HEK293 (cell line): ENCODE results near the gene FAM81A.
A peak's percentile ranks its signal among the peaks of the same experiment; 100 is the strongest.

Source experiments
- CTCF ChIA-PET: fragments of 350-600 bp; formaldehyde crosslinking; extraction: SDS; loops from one replicate; lab custom pipeline; 2021; ENCODE audit warnings: antibody characterized with exemption; lab: Yijun Ruan, JAX
- POLR2A ChIA-PET: fragments of 300-600 bp; formaldehyde crosslinking; extraction: SDS; loops from one replicate; lab custom pipeline; 2020; ENCODE audit warnings: antibody characterized with exemption, inconsistent platforms; lab: Yijun Ruan, JAX
- H3K27ac ChIP-seq: fragments of 200-500 bp; sonication (Bioruptor generic); 2 replicates; pipeline ENCODE4 v1.5.1; 2014; ENCODE audit warnings: low read depth, low read length, control low read depth, inconsistent platforms; ENCODE audit errors: extremely low read depth
- H3K36me3 ChIP-seq, 2 experiments: fragments of 200-500 bp in 1 of 2; sonication (Bioruptor generic) in 1 of 2; 1 replicate in 1 of 2; 2 replicates in 1 of 2; pipeline ENCODE4 v1.5.1; 2014 to 2017; ENCODE audit warnings: inconsistent platforms in 2 of 2, low read length in 2 of 2; ENCODE audit not compliant: control insufficient read depth in 2 of 2, insufficient read depth in 1 of 2
- H3K4me1 ChIP-seq: fragments of 200-500 bp; sonication (Bioruptor generic); 2 replicates; pipeline ENCODE4 v1.5.1; 2014; ENCODE audit warnings: mild to moderate bottlenecking, low read length, inconsistent platforms; ENCODE audit not compliant: control insufficient read depth, insufficient read depth
- H3K4me3 ChIP-seq: 2 replicates; pipeline ENCODE4 v1.5.1; 2011; ENCODE audit warnings: low read depth, mild to moderate bottlenecking, control low read depth, low read length, moderate library complexity
- H3K9me3 ChIP-seq: fragments of 200-500 bp; sonication (Bioruptor generic); 2 replicates; pipeline ENCODE4 v1.5.1; 2014; ENCODE audit warnings: low read depth, low read length, inconsistent platforms; ENCODE audit not compliant: control insufficient read depth, insufficient read depth
- BCL11B ChIP-seq: fragments of 450-650 bp; formaldehyde crosslinking; IDR thresholded peaks from 2 replicates; pipeline ENCODE4 v1.5.1; 2016; ENCODE audit warnings: low read depth, missing biosample characterization, missing genetic modification characterization
- CTCF ChIP-seq: fragments of 450-650 bp; formaldehyde crosslinking; IDR thresholded peaks from 2 replicates; pipeline ENCODE4 v1.5.1; 2016; ENCODE audit warnings: missing biosample characterization, missing genetic modification characterization
- MZF1 ChIP-seq: fragments of 450-650 bp; formaldehyde crosslinking; IDR thresholded peaks from 2 replicates; pipeline ENCODE4 v1.5.1; 2017; ENCODE audit warnings: missing biosample characterization, missing genetic modification characterization, borderline replicate concordance
- PRDM10 ChIP-seq: fragments of 450-650 bp; formaldehyde crosslinking; IDR thresholded peaks from 2 replicates; pipeline ENCODE4 v1.5.1; 2016; ENCODE audit warnings: missing biosample characterization, missing genetic modification characterization
- PRDM4 ChIP-seq: fragments of 450-650 bp; formaldehyde crosslinking; IDR thresholded peaks from 2 replicates; pipeline ENCODE4 v1.5.1; 2017; ENCODE audit warnings: missing biosample characterization, missing genetic modification characterization
- TCF7L2 ChIP-seq: IDR thresholded peaks from 2 replicates; pipeline ENCODE4 v1.6.1; 2011; ENCODE audit warnings: low read depth, mild to moderate bottlenecking, inconsistent platforms, low read length, moderate library complexity, borderline replicate concordance
- ZBTB17 ChIP-seq: fragments of 450-650 bp; formaldehyde crosslinking; IDR thresholded peaks from 2 replicates; pipeline ENCODE4 v1.5.1; 2016; ENCODE audit warnings: missing biosample characterization, missing genetic modification characterization
- ZBTB20 ChIP-seq: fragments of 450-650 bp; formaldehyde crosslinking; IDR thresholded peaks from 2 replicates; pipeline ENCODE4 v1.5.1; 2016; ENCODE audit warnings: missing biosample characterization, missing genetic modification characterization
- ZFP69B ChIP-seq: fragments of 450-650 bp; formaldehyde crosslinking; IDR thresholded peaks from 2 replicates; pipeline ENCODE4 v1.5.1; 2016; ENCODE audit warnings: missing biosample characterization, missing genetic modification characterization
- ZNF140 ChIP-seq: fragments of 450-650 bp; formaldehyde crosslinking; IDR thresholded peaks from 2 replicates; pipeline ENCODE4 v1.5.1; 2016; ENCODE audit warnings: missing biosample characterization, missing genetic modification characterization
- ZNF302 ChIP-seq: fragments of 450-650 bp; formaldehyde crosslinking; IDR thresholded peaks from 2 replicates; pipeline ENCODE4 v1.5.1; 2016; ENCODE audit warnings: missing biosample characterization, missing genetic modification characterization, low read depth
- ZNF335 ChIP-seq: fragments of 450-650 bp; formaldehyde crosslinking; conservative IDR thresholded peaks from 2 replicates; pipeline ENCODE4 v1.5.1; 2016; ENCODE audit warnings: missing biosample characterization, missing genetic modification characterization
- ZNF341 ChIP-seq: fragments of 450-650 bp; formaldehyde crosslinking; IDR thresholded peaks from 2 replicates; pipeline ENCODE4; 2016; ENCODE audit warnings: low read depth, missing biosample characterization, missing genetic modification characterization
- ZNF548 ChIP-seq: fragments of 450-650 bp; formaldehyde crosslinking; IDR thresholded peaks from 2 replicates; pipeline ENCODE4 v1.5.1; 2016; ENCODE audit warnings: missing biosample characterization, missing genetic modification characterization
- ZNF600 ChIP-seq: fragments of 450-650 bp; formaldehyde crosslinking; IDR thresholded peaks from 2 replicates; pipeline ENCODE4 v1.5.1; 2016; ENCODE audit warnings: missing biosample characterization, missing genetic modification characterization
- ZNF658 ChIP-seq: fragments of 450-650 bp; formaldehyde crosslinking; IDR thresholded peaks from 2 replicates; pipeline ENCODE4; 2016; ENCODE audit warnings: missing biosample characterization, missing genetic modification characterization
- ZNF704 ChIP-seq: fragments of 450-650 bp; formaldehyde crosslinking; IDR thresholded peaks from 2 replicates; pipeline ENCODE4 v1.5.1; 2016; ENCODE audit warnings: missing biosample characterization, missing genetic modification characterization
- ZNF768 ChIP-seq: fragments of 450-650 bp; formaldehyde crosslinking; IDR thresholded peaks from 2 replicates; pipeline ENCODE4 v1.5.1; 2018; ENCODE audit warnings: missing biosample characterization, mild to moderate bottlenecking, missing genetic modification characterization
- ZNF792 ChIP-seq: fragments of 450-650 bp; formaldehyde crosslinking; IDR thresholded peaks from 2 replicates; pipeline ENCODE4 v1.5.1; 2016; ENCODE audit warnings: missing biosample characterization, missing genetic modification characterization
- ZSCAN5A ChIP-seq: fragments of 450-650 bp; formaldehyde crosslinking; IDR thresholded peaks from 2 replicates; pipeline ENCODE4 v1.5.1; 2016; ENCODE audit warnings: missing biosample characterization, missing genetic modification characterization

FAM81A gene

GRCh38 chr15:59436774-59437141 lies 1.2 kb upstream of the FAM81A start:
- no peaks in the 10 kb centered on the region for H3K9me3 ChIP-seq
- POLR2A ChIA-PET = interaction anchor here (2.2 kb wide), 1 partner anchor 64 kb away, joined by 7 read pairs; the partner anchor contains the start of gene MYO1E
- CTCF ChIA-PET = no interaction called here
- no peaks in the 10 kb centered on the region for H3K36me3 ChIP-seq
- 0 out of 2 replicates have a peak, but pooled peaks cover 5% of the 10 kb centered on the region for H3K4me1 ChIP-seq
- H3K4me3 ChIP-seq = peak overlapping the region; percentile 47; the same call in 1 of the 2 replicates
- TF ChIP-seq ZNF302 (no peak), ZNF548 (no peak), ZFP69B (tag by site-specific recombination) (no peak), BCL11B (tag by site-specific recombination) (no peak), ZNF658 (tag by site-specific recombination) (no peak), ZNF792 (no peak), CTCF (tag by site-specific recombination) (no peak), ZSCAN5A (tag by site-specific recombination) (no peak), PRDM4 (tag by site-specific recombination) (no peak), MZF1 (tag by site-specific recombination) (no peak), ZNF704 (no peak)
- TF ChIP-seq, all 188 proteins: peak for 0
- no peak overlapping the region for H3K27ac ChIP-seq

- CTCF ChIA-PET = no interaction called here
- TF ChIP-seq TCF7L2 (no peak), ZSCAN5A (tag by site-specific recombination) (no peak), ZNF335 (tag by site-specific recombination) (peak; percentile 75), ZBTB20 (0 out of 2 replicates have a peak, but pooled peaks have one; percentile 47), ZNF768 (no peak), ZBTB17 (tag by site-specific recombination) (peak; percentile 79), ZNF341 (tag by site-specific recombination) (peak; percentile 83), ZNF600 (tag by site-specific recombination) (peak; percentile 51; the same call in 1 of the 2 replicates), ZNF140 (tag by site-specific recombination) (no peak), PRDM10 (tag by site-specific recombination) (peak; percentile 92)
- H3K27ac ChIP-seq = no peak overlapping the region
Measured at GRCh38 chr15:59437142-59437816, 707 bp upstream of the FAM81A start.

More at GRCh38 chr15:59437142-59437816, 707 bp upstream of the FAM81A start:
- Histone ChIP-seq H3K36me3 (no peaks in the 10 kb centered on the region), H3K4me3 (peak overlapping the region; percentile 47), H3K9me3 (no peaks in the 10 kb centered on the region), H3K4me1 (0 out of 2 replicates have a peak, but pooled peaks cover 5% of the 10 kb centered on the region)
- POLR2A ChIA-PET = interaction anchor here (2.2 kb wide), 1 partner anchor 64 kb away, joined by 7 read pairs; the partner anchor contains the start of gene MYO1E
